Measurements from ENCODE around the gene RPP38.

Gene RPP38

DNA sequence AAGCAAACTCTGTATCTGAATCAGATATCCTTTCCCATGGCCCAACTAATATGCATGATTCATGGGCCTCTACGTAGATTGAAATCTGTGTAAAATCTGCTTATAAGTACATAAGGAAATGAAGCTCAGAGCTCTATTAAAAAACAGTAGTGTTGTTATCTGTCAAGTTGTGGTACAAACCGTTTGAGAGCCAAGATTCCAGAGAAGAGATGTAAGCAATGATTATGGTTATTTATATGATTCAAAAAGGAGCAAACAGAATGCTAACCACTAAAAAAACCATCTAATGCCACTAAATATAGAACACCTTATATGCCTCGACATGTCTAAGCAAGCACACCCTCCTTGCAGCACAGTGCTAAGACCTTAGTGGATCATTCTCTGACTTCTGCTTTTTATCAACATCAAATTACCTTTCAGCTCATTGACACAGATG, 26.6 kb downstream of the RPP38 start:
- Mint-ChIP-seq H3K27ac (peak overlapping the region; percentile 86), H3K27me3 (no peaks in the 10 kb centered on the region)
- CTCF ChIA-PET: interaction anchor here (0.9 to 1.2 kb wide), 3 partner anchors 10 to 41 kb away, joined by 3 to 4 read pairs (median 3); no protein-coding TSS in a partner anchor

DNA sequence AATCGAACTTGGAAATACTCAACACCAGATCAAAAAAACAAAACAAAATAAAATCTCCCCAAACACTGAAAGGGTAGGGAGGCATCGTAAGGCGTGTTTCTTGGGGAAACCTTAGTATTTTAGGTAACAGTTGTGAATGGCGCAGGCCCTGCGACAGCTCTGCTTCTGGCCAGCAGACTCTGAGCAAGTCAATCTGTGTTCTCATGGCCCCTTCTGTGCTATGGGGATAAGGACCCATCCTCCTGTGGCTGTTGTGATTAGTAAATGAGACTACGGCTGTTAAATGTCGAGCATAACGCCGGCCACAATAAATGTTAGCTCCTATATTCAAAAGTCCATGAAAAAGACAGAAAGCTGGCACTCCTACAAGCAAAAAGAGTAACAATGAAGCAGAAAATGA, 27.0 kb downstream of the RPP38 start:
- H3K4me1 Mint-ChIP-seq: peaks cover 41% of the 10 kb centered on the region
- CTCF ChIA-PET: interaction anchor here (0.5 to 1.2 kb wide), 2 partner anchors 9 to 24 kb away, joined by 4 read pairs; no protein-coding TSS in a partner anchor
- peaks cover 3% of the 10 kb centered on the region for H3K9me3 Mint-ChIP-seq
- peaks cover 68% of the 10 kb centered on the region for H3K36me3 Mint-ChIP-seq
- no peaks in the 10 kb centered on the region for H3K27me3 Mint-ChIP-seq
- H3K4me3 Mint-ChIP-seq: no peak overlapping the region
- DNase-seq: no peak
- H3K27ac Mint-ChIP-seq: peak overlapping the region; percentile 86

More for the DNA sequence above, 26.6 kb downstream of the RPP38 start:
- DNase-seq: no peak
- no peak overlapping the region for H3K4me3 Mint-ChIP-seq
- peaks cover 3% of the 10 kb centered on the region for H3K9me3 Mint-ChIP-seq
- peaks cover 41% of the 10 kb centered on the region for H3K4me1 Mint-ChIP-seq
- H3K36me3 Mint-ChIP-seq: peaks cover 70% of the 10 kb centered on the region

DNA sequence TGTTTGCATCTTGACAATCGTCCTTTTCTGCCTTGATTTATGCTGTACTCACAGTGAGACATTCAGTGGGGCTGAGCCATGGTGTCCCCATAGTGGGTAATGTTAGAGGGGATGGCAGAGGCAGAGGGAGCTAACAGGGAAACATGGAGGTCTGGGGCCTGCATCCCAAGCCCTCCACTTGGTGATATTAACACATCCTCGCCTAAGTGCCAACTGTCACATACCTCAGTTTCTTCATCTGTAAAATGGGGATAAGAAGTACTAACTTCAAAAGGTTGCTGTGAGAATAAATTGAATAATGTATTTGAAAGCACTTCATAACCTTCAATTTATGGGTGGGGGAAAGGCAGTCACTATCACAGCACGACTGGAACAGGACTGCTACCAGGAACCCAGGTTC, 27.8 kb downstream of the RPP38 start:
- Mint-ChIP-seq H3K4me3 (no peak overlapping the region), H3K27me3 (no peaks in the 10 kb centered on the region), H3K4me1 (peaks cover 41% of the 10 kb centered on the region), H3K36me3 (peaks cover 66% of the 10 kb centered on the region), H3K9me3 (peaks cover 3% of the 10 kb centered on the region), H3K27ac (peak overlapping the region; percentile 34)
- DNase-seq: no peak
- CTCF ChIA-PET: interaction anchor here (0.5 to 1.2 kb wide), 2 partner anchors 9 to 25 kb away, joined by 4 read pairs; no protein-coding TSS in a partner anchor

DNA sequence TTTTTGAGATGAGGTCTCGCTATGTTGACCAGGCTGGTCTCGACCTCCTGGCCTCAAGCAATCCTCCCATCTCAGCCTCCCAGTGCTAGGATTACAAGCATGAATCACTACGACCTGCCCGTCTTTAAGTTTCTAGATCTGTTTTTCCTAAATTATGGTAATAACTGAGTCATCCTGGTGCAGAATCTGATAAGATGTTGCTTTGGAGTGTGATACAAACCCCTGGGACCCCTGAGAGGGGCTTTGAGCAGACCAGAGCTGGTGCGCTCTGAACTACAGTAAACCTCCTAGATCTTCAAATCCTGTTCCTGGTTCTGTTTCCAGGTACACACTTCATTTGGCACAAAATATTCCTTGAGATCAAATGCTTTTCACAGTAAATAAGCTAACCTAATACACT, 34.2 kb downstream of the RPP38 start:
- H3K36me3 Mint-ChIP-seq: peaks cover 69% of the 10 kb centered on the region
- no peak for DNase-seq
- no peak overlapping the region for H3K4me3 Mint-ChIP-seq
- peaks cover 3% of the 10 kb centered on the region for H3K9me3 Mint-ChIP-seq
- CTCF ChIA-PET: interaction anchor here (0.8 to 2.8 kb wide), 2 partner anchors 25 to 249 kb away, joined by 3 to 12 read pairs; no protein-coding TSS in a partner anchor
- H3K27ac Mint-ChIP-seq: no peak overlapping the region
- H3K27me3 Mint-ChIP-seq: no peaks in the 10 kb centered on the region
- peaks cover 3% of the 10 kb centered on the region for H3K4me1 Mint-ChIP-seq

DNA sequence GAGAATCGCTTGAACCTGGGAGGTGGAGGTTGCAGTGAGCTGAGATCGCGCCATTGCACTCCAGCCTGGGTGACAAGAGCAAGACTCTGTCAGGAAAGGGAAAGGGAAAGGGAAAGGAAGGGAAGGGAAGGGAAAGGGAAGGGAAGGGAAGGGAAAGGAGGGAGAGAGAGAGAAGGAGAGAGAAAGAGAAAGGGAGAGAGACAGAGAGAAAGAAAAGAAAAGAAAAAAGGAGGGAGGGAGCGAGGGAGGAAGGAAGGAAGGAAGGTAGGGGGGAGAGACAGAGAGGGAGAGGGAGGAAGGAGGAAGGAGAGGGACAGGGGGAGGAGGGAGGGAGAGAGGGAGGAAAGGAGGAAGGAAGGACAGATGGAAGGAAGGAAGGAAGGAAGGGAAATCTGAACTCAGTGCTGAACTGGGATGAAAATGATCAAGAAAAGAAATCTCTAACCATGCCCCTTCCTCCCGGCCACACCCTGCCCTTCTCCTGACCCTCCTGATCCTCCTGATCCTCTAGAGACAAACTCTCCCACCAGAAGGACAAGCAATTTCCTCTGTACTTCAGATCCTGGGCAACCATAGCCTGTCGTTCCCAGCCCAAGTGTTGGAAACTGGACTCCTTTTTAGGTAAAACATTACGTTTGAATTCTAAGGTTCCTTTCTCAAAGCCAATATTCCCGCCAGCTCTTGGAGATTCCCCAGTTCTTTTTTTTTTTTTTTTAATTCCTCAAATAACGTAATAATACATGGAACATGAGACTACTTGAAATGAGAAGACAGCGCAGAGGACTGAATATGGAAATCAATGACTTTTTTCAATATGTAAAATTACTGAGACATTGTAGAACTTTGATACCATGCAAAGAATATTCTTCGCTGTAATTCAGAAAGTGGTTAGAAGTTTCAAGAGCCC, 39.2 kb downstream of the RPP38 start:
- Mint-ChIP-seq H3K27me3 (no peaks in the 10 kb centered on the region), H3K9me3 (no peaks in the 10 kb centered on the region), H3K36me3 (peaks cover 74% of the 10 kb centered on the region), H3K27ac (peak overlapping the region; percentile 33), H3K4me3 (no peak overlapping the region), H3K4me1 (peaks cover 10% of the 10 kb centered on the region)
- CTCF ChIA-PET: no interaction called here
- DNase-seq: no peak

DNA sequence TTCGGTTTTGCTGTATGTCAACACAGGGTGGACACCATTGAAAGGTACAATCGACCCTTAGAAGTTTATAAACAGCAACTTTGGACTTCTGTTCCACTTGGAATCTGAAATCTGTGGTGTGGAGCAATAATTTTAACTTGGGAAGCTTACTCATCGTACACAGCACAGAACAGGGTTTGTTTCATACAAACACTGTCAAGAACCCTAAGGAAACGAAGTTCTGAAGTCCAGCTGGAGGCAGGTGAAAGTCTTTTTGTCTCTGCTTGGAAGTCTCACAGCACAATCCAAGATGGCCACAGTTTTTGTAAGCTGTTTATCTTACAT, 39.8 kb downstream of the RPP38 start:
- Mint-ChIP-seq H3K27me3 (no peaks in the 10 kb centered on the region), H3K4me1 (peaks cover 16% of the 10 kb centered on the region), H3K4me3 (no peak overlapping the region), H3K36me3 (peaks cover 73% of the 10 kb centered on the region), H3K27ac (no peak overlapping the region), H3K9me3 (no peaks in the 10 kb centered on the region)
- no peak for DNase-seq
- CTCF ChIA-PET: interaction anchor here (0.7 kb wide), 1 partner anchor 30 kb away, joined by 3 read pairs; no protein-coding TSS in a partner anchor

DNA sequence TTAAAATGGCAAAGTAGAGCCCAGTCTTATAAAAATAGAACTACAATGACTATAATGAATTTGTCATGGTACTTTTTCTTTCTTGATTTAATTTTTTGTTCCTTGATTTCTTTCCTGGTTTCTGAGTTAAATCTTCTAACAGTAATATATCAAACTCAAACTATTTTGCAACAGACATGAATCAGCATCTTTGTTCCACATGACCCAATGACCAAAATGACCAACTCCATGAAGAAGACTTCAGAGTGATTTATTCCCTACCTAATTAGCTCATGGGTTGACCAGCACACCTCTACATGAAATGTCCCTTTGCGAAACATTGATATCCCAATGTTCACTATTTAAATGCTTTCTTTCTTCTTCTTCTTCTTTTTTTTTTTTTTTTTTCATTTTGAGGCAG, 40.5 kb downstream of the RPP38 start:
- Mint-ChIP-seq H3K4me3 (no peak overlapping the region), H3K27me3 (no peaks in the 10 kb centered on the region), H3K27ac (no peak overlapping the region), H3K36me3 (peaks cover 71% of the 10 kb centered on the region), H3K9me3 (no peaks in the 10 kb centered on the region), H3K4me1 (peaks cover 22% of the 10 kb centered on the region)
- no peak for DNase-seq
- CTCF ChIA-PET: interaction anchor here (0.7 kb wide), 1 partner anchor 30 kb away, joined by 3 read pairs; no protein-coding TSS in a partner anchor

DNA sequence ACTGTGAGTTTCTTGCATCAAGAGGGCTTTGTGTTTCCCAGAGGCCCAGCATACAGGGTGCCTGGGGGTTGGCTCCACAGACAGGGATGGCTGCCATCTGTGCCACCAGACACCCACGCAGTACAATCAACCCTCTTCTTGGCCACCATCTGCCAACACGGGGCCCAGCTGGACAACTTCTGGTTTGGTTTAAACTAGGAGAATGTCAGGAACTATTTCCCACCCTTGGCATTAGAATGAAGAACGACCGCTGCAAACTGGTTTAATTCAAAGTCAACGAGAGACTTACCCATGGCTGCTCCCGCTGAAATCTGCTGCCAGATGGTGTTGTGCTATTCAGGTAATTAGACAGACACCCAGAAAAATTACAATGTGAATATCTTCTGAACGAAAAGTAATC, 43.5 kb downstream of the RPP38 start:
- Mint-ChIP-seq H3K27me3 (no peaks in the 10 kb centered on the region), H3K4me3 (no peak overlapping the region), H3K4me1 (peaks cover 30% of the 10 kb centered on the region), H3K27ac (no peak overlapping the region), H3K9me3 (no peaks in the 10 kb centered on the region), H3K36me3 (peaks cover 46% of the 10 kb centered on the region)
- DNase-seq: no peak
- CTCF ChIA-PET: interaction anchor here (1.1 to 1.4 kb wide), 2 partner anchors 24 to 26 kb away, joined by 3 to 4 read pairs; no protein-coding TSS in a partner anchor

DNA sequence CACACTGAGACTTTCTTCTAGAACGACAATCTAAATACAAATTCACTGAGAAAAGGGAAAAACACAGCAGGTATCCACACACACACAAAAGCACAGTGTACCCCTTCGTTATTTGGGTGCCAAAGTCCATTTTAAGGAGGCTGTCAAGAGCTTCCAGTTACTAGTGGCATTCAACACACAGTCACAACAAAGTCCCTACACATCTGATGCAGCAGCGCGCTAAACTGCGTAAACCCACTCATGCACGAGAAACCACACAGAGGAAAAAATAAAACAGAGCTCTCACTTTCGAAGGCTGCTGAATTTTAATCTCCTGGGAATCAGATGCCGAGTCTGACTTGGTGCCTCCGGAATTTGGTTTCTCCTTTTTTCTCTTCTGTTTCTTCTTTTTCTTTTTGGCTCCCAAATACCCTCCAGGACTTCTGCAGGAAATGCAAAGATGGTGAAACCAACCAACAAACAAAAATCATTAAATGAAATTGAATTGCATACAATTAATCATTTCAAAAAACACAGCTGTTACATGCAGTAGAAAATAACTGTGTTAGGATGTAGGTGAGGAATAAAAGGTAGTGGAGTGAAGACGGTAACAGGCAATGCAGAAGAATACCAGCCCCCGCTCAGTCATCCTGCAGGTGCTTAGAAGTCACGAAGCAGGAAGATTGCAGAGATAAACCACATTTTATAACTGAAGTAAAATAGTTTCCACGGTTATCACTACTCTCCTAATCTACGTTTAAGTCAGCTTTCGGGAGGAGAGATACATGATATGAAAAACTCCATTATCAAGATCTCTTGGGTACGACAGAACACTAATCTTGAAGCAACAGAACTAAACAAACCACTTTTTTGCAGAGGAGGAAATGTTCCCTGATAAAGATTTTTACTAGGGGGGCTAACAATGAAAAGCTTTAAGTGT, 44.2 kb downstream of the RPP38 start:
- peak overlapping the region; percentile 3 for H3K4me3 Mint-ChIP-seq
- H3K27ac Mint-ChIP-seq: no peak overlapping the region
- CTCF ChIA-PET: interaction anchor here (0.9 to 1.8 kb wide), 4 partner anchors 11 to 55 kb away, joined by 3 to 6 read pairs (median 4); no protein-coding TSS in a partner anchor

DNA sequence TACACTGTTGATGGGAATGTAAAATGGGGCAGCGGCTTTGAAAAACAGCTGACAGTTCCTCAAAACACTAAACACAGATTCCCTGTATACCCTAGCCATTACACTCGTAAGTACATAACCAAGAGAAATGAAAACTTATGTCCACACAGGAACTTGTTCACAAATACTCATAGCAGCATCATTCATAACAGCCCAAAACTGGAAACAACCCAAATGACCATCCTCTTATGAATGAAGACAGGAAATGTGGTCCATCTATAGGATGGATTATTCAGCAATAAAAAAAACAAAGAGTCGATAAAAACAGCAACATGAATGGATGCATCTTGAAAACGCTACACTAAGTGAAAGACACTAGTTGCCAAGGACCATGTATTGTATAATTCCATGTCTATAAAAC, 47.6 kb downstream of the RPP38 start:
- CTCF ChIA-PET: no interaction called here
- Mint-ChIP-seq H3K4me1 (peaks cover 41% of the 10 kb centered on the region), H3K36me3 (peaks cover 16% of the 10 kb centered on the region)

More for the DNA sequence above, 44.2 kb downstream of the RPP38 start:
- Mint-ChIP-seq H3K9me3 (no peaks in the 10 kb centered on the region), H3K4me1 (peaks cover 36% of the 10 kb centered on the region), H3K36me3 (peaks cover 45% of the 10 kb centered on the region), H3K27me3 (no peaks in the 10 kb centered on the region)
- DNase-seq: no peak

DNA sequence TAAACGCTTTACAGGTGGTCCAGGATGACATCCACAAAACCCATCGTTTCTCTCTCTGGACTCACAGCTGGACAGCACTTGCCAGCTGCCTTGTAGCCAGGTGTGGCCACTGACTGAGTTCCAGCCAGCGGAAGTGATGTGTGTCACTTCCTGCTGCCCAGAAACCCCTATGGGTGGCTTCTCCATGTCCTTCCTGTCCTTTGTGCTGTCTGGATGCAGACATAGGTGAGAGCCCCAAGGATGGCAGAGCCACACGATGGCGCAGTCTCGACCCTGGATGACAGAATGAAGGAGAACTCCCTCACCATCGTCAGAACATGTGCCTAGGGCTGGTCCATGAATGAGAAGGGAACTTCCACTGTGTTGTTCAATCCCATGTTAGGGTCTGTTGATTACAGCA, 49.2 kb downstream of the RPP38 start:
- Mint-ChIP-seq H3K27me3 (no peaks in the 10 kb centered on the region), H3K9me3 (no peaks in the 10 kb centered on the region), H3K36me3 (peaks cover 7% of the 10 kb centered on the region), H3K27ac (no peak overlapping the region), H3K4me3 (no peak overlapping the region), H3K4me1 (peaks cover 32% of the 10 kb centered on the region)
- CTCF ChIA-PET: no interaction called here
- DNase-seq: no peak

More for the DNA sequence above, 47.6 kb downstream of the RPP38 start:
- Mint-ChIP-seq H3K27ac (no peak overlapping the region), H3K4me3 (no peak overlapping the region), H3K27me3 (no peaks in the 10 kb centered on the region), H3K9me3 (no peaks in the 10 kb centered on the region)
- DNase-seq: no peak

DNA sequence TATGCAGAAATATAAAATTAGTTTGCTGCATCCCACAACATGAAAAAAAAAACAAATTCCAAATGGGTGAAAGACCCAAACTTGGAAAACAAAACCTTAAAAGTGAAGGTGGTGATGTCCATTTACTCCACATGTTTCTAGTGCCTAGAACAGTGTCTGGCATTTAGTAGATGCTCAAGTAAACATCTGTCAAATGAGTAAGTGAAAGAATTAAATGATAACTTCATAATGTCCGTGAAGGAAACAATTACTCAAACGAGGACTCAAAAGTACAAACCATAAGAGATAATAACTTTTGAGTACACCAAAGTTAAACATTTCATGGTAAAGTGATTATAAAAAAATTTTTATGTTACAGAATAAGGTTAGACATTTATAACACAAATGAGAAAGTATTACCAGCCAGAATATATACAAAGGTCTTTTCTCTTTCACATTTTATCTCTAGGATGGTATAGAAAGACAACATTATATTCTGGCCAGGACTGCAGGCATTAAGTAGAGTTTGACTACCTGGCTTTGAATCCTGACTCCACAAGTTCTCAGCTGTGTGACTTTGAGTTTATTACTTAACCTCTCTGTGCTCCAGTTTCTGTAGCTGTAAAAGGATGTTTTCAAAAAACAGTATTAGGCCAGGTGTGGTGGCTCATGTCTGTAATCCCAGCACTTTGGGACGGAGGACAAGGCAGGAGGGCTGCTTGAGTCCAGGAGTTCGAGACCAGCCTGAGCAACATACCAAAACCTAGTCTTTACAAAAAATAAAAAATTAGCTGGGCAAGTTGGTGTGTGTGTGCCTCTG, 50.6 kb downstream of the RPP38 start:
- H3K4me3 Mint-ChIP-seq: no peak overlapping the region
- H3K27me3 Mint-ChIP-seq: no peaks in the 10 kb centered on the region
- H3K4me1 Mint-ChIP-seq: peaks cover 26% of the 10 kb centered on the region
- H3K27ac Mint-ChIP-seq: peak overlapping the region; percentile 26
- no peaks in the 10 kb centered on the region for H3K9me3 Mint-ChIP-seq
- H3K36me3 Mint-ChIP-seq: peaks cover 10% of the 10 kb centered on the region
- no peak for DNase-seq
- CTCF ChIA-PET: no interaction called here

DNA sequence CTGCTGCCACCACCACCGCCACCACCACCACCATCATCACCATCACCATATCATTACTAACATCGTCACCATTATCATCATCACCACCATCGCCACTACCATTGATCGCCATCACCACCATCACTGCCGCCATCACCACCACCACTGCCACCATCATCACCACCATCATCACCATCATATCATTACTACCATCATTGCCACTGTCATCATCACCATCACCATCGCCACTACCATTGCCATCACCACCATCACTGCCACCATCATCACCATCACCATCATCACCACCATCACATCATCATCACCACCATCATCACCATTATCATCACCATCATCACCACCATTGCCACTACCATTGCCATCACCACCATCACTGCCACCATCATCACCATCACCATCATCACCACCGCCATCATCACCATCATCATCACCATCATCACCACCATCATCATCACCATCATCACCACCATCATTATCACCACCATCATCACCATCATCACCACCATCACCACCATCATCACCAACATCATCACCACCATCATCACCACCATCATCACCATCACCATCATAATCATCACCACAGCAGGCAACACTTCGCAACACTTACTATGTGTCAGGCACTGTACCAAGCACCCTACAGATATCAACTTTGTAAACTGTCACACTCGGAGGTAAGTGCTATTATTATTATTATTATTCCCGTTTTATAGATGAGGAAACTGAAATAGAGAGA, 52.1 kb downstream of the RPP38 start:
- no peak overlapping the region for H3K4me3 Mint-ChIP-seq
- H3K36me3 Mint-ChIP-seq: peaks cover 14% of the 10 kb centered on the region
- H3K27me3 Mint-ChIP-seq: no peaks in the 10 kb centered on the region
- CTCF ChIA-PET: no interaction called here
- peaks cover 21% of the 10 kb centered on the region for H3K4me1 Mint-ChIP-seq
- no peak for DNase-seq
- no peaks in the 10 kb centered on the region for H3K9me3 Mint-ChIP-seq
- H3K27ac Mint-ChIP-seq: no peak overlapping the region
